Osteocyte (in vitro differentiated cells): ENCODE measurements around the gene ERCC6L2. TPM values are rescaled to one million over a fixed set of nuclear protein-coding genes. Genes with fewer than 3 reads are reported as not detected.

ENCODE experiments used
- DNase-seq: peaks from one replicate; pipeline ENCODE4 v3.0.0; 2021; ENCODE audit warnings: mixed read lengths; ENCODE audit not compliant: unreplicated experiment; ENCODE audit errors: extremely low spot score
- H3K27ac Mint-ChIP-seq: one replicate; pipeline ENCODE4 v1.8.0; 2021; ENCODE audit warnings: mild to moderate bottlenecking, mixed read lengths; ENCODE audit not compliant: unreplicated experiment
- H3K27me3 Mint-ChIP-seq: one replicate; pipeline ENCODE4 v1.8.0; 2021; ENCODE audit warnings: mixed read lengths; ENCODE audit not compliant: unreplicated experiment
- H3K36me3 Mint-ChIP-seq: one replicate; pipeline ENCODE4 v1.8.0; 2021; ENCODE audit warnings: mixed read lengths; ENCODE audit not compliant: unreplicated experiment
- H3K4me1 Mint-ChIP-seq: one replicate; pipeline ENCODE4 v1.8.0; 2021; ENCODE audit warnings: mixed read lengths; ENCODE audit not compliant: unreplicated experiment
- H3K4me3 Mint-ChIP-seq: one replicate; pipeline ENCODE4 v1.8.0; 2021; ENCODE audit warnings: mild to moderate bottlenecking, moderate library complexity, mixed read lengths; ENCODE audit not compliant: unreplicated experiment
- H3K9me3 Mint-ChIP-seq: one replicate; pipeline ENCODE4 v1.8.0; 2021; ENCODE audit warnings: mixed read lengths; ENCODE audit not compliant: unreplicated experiment
- CTCF ChIP-seq: fragments of 200-600 bp; sonication (generic); IDR thresholded peaks from 2 replicates; pipeline ENCODE4 v1.5.0; 2021; ENCODE audit warnings: antibody characterized with exemption, mild to moderate bottlenecking, moderate library complexity
- total RNA-seq: library from RNA; stranded (reverse); gene quantifications from 2 replicates; pipeline ENCODE4 v1.2.1, GENCODE V29; 2021

Gene ERCC6L2
- total RNA-seq, 1 donor from 2014 or later: 50.5 TPM

- Mint-ChIP-seq H3K27me3 (no peaks in the 10 kb centered on the region), H3K4me1 (peaks cover 2% of the 10 kb centered on the region), H3K4me3 (no peak overlapping the region), H3K27ac (no peak overlapping the region), H3K36me3 (peaks cover 65% of the 10 kb centered on the region), H3K9me3 (peaks cover 2% of the 10 kb centered on the region)
- TF ChIP-seq CTCF: no peak
- DNase-seq: no peak
Observed at GRCh38 chr9:95930277-95930676, 54.8 kb downstream of the ERCC6L2 start.

- Mint-ChIP-seq H3K27me3 (no peaks in the 10 kb centered on the region), H3K27ac (no peak overlapping the region), H3K36me3 (peaks cover 82% of the 10 kb centered on the region), H3K4me1 (no peaks in the 10 kb centered on the region), H3K9me3 (peaks cover 35% of the 10 kb centered on the region), H3K4me3 (no peak overlapping the region)
- no peak for DNase-seq
- no peak for TF ChIP-seq CTCF
Observed at GRCh38 chr9:95935861-95936578, 60.5 kb downstream of the ERCC6L2 start.

GRCh38 chr9:95936579-95937075 is 61.1 kb downstream of the ERCC6L2 start:
- Mint-ChIP-seq H3K27me3 (no peaks in the 10 kb centered on the region), H3K9me3 (peaks cover 35% of the 10 kb centered on the region), H3K36me3 (peaks cover 80% of the 10 kb centered on the region), H3K4me3 (no peak overlapping the region), H3K27ac (no peak overlapping the region), H3K4me1 (no peaks in the 10 kb centered on the region)
- no peak for TF ChIP-seq CTCF
- DNase-seq: no peak

GRCh38 chr9:95937131-95937530 is 61.6 kb downstream of the ERCC6L2 start:
- TF ChIP-seq CTCF: no peak
- H3K27me3 Mint-ChIP-seq: no peaks in the 10 kb centered on the region
- DNase-seq: no peak
- no peak overlapping the region for H3K4me3 Mint-ChIP-seq
- no peaks in the 10 kb centered on the region for H3K4me1 Mint-ChIP-seq
- peaks cover 82% of the 10 kb centered on the region for H3K36me3 Mint-ChIP-seq
- H3K9me3 Mint-ChIP-seq: peaks cover 35% of the 10 kb centered on the region
- H3K27ac Mint-ChIP-seq: no peak overlapping the region

GRCh38 chr9:95938724-95939123 is 63.2 kb downstream of the ERCC6L2 start:
- no peaks in the 10 kb centered on the region for H3K4me1 Mint-ChIP-seq
- peaks cover 35% of the 10 kb centered on the region for H3K9me3 Mint-ChIP-seq
- no peaks in the 10 kb centered on the region for H3K27me3 Mint-ChIP-seq
- peaks cover 83% of the 10 kb centered on the region for H3K36me3 Mint-ChIP-seq
- H3K4me3 Mint-ChIP-seq: no peak overlapping the region
- no peak overlapping the region for H3K27ac Mint-ChIP-seq
- no peak for TF ChIP-seq CTCF
- DNase-seq: no peak
